GM19043 (cell line): ENCODE data around the gene WASF2.
"Not testable (repeated sequence)": the region's sequence is repeated elsewhere in the genome, so short reads cannot be mapped to it uniquely, and the experiment has no call there.

Experiments used
- ATAC-seq: cut with Tn5 transposase; IDR thresholded peaks from one replicate; pipeline ENCODE4 v1.9.1; 2021; ENCODE audit warnings: low read depth; ENCODE audit not compliant: unreplicated experiment

WASF2 gene, protein sequence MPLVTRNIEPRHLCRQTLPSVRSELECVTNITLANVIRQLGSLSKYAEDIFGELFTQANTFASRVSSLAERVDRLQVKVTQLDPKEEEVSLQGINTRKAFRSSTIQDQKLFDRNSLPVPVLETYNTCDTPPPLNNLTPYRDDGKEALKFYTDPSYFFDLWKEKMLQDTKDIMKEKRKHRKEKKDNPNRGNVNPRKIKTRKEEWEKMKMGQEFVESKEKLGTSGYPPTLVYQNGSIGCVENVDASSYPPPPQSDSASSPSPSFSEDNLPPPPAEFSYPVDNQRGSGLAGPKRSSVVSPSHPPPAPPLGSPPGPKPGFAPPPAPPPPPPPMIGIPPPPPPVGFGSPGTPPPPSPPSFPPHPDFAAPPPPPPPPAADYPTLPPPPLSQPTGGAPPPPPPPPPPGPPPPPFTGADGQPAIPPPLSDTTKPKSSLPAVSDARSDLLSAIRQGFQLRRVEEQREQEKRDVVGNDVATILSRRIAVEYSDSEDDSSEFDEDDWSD

DNA sequence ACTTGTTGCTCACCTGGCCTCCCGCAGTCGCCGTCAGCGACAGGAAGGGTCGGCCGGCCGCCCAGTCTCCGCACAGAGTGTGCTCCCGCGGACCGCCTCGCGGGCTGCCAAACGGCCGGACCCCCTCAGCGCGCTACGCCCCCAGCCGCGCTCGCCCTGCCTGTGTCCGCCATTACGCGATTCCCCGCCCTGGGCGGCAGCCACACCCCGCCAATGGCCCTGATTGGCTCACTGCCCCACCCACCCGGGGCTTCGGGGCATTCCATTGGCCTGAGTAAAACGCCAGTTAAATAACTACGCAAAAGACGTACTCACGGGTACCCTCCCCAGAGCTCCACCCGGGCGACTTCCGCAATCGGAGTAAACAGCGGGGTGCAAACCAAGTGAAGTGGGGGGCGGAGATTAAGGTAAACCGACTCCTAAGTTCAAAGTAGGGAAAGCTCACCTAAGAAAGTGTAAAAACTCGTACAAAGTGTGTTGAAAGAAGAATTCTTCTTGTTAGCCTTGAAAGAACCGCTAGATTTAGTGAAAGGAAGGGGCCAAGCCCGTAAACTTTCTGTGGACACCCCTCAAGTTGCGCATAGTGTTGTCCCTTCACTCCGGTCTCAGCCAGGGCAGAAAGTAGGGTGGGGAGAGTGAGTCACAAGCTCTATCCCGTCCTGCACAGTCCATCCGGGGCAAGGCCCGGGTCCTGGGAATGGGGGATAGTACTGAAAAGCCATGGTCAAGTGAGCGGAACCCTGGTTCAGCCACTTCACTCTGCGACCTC lies at the start of gene WASF2:
TSS of gene WASF2 (minus strand) at position 195 of the 769 bp plus-strand sequence. CDS start 61,277 bp downstream, outside the sequence.
- ATAC-seq, result peak; percentile 75

DNA sequence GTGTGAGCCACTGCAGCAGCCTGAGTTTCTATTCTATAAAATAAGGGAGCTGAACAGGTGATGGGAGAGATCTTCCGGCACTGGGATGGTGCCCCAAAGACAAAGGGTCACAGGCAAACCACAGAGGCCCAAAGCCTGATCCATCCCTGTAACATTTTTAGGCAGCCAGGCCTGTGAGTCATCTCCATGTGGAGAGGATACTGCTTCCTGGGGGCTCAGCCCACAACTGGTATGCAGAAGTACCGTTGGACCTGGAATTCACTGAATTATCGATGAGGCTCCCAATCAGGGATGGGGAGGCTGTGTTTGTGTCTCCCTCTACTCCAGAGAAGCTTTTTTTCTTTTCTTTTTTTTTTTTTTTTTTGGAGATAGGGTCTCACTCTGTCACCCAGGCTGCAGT lies 48.8 kb upstream of the WASF2 start:
- ATAC-seq, result no peak

DNA sequence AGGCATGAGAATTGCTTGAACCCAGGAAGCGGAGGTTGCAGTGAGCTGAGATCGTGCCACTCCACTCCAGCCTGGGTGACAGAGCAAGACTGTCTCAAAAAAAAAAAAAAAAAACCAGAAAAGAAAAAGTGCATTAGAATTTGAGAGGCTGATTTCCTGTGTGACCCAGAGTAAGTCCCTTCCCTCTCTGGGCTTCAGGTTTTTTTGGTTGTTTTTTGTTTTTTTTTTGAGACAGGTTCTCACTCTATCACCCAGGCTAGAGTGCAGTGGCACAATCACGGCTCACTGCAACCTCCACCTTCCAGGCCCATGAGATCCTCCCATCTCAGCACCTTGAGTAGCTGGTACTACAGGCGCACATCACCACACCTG lies 48.3 kb upstream of the WASF2 start:
- not testable (repeated sequence) for ATAC-seq

DNA sequence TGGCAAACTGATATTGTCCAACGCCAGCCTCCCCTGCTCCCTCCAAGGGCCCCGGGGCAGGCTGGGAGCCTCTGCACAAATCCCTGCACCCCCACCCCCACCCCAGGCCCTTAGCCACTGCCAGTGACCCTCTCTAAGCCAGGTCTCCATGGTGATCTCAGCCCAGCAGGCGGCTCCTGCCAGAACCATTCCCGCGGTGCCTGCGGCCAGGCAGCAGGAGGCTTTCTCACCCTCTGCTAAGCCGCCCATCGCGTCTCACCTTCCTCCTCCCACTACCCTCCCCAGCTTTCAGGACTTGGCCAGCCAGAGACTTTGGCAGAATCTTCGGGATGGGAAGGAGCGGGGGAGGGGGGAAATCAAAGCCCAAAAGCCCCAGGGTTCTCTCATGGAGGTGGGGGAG lies 46.8 kb upstream of the WASF2 start:
- ATAC-seq, result no peak

DNA sequence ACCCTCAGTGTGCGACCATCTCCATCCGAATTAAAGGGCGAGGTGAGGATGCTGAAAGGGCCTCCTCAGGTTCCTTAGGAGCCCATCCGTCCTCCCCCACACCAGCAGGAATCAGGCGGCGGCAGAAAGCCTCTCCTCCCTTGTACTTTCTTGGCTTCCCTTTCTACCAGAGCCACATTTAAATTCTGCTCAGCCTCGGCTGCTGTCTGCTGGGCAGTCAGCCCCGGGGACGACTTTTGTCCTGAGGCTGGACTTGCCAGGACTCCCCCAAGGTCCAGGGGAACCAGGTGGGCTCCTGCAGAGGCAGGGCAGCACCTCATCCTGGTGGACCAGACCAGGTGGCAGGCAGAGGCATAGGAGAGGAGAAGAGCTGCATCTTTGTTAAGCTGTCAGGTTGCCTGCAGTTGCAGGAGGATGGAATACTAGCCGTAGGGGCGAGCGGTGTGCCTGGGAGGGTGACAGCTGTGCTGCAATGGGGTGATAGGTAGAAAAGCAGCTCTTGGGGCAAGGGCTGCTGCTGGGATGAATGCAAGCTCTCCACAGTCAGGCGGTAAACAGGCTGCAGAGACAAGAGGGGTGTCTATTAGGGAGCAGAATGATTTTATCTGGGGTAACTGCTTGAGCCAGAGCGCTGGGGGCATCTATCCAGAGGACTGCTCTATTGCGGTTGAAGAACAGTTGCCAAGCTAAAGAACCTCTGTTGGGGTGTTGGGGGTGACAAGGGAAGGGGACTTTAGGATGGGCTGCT lies 46.2 kb upstream of the WASF2 start:
- ATAC-seq, result no peak

DNA sequence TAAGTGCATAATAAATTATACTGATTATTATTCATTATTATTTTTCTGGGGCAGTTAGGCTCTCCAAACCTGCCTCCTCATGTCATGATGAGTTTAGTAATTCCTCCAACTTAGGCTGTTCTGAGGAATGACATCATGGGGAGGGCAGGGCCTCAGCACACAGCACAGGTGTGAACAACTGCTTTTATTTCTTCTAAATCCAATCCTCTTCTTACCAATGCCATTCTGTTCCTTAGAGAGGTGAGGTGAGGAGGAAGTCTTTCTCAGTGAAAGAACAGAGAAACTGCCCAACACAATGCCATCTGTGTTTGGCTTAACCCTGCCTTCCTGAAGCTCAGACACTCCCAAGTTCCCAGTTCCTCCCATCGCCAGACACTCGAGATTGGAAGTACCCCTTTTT lies 45.4 kb upstream of the WASF2 start:
- no peak for ATAC-seq

DNA sequence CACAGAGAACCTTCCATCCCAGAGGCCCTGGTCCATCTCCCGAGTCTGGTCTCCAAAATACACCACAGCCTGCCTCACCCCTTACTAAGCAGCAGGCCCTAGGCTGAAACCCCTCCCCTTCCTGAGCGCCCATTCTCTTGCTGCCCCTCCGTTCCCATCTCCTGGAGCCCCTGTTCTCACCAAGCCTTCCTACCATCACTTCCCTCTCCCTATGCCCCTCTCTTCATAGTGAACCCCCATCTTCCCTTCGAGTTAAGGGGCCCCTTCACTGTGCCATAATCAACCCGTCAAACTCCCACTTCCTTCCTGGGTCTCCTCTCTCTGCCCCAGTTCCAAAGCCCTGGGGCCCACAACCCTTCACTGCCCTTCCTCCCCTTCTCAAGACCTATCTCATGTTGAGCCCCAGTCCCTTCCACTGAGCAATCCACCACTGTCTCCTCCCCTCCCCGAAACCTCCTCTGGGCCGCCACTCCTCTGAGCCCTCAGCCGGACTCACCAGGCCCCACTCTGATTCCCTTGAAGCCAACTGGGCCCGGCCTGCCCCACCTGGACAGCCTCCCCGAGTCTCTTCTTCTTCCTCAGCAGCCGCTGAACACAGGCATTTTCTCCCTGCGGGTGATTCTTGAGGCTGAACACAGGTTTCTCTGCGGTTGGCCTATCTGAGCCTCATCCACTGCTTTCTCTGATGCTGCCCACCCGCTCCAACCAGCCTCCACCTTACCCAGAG lies 42.2 kb upstream of the WASF2 start:
- no peak for ATAC-seq

DNA sequence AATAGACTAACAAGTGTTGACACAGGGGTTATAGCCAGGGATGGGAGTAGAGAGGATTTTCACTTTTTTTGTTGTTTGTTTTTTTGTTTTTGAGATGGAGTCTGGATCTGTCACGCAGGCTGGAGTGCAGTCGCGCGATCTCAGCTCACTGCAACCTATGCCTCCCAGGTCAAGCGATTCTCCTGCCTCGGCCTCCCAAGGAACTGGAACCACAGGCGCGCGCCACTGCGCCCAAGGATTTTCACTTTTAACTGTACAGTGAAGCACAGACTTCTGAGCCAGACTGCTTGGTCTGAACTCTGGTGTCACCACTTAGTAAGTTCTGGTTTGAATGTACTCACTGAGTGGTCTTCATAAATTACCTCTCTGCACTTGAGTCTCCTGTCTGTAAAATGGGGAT lies 40.2 kb upstream of the WASF2 start:
- no peak for ATAC-seq

DNA sequence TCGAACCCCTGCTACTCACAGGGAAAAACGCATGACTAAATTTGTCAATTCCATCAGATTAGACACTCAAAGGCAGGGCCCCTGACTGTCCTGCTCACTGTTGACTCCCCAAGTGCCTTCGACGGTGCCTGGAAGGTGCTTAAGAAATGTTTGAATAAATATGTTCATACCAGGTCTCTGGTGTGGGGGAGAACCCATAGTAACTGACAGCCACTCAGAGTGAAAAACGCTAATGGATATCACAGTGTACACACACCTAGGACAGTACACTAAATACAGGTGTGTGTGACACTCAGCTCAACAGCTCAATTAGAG lies 39.7 kb upstream of the WASF2 start:
- ATAC-seq, result no peak

DNA sequence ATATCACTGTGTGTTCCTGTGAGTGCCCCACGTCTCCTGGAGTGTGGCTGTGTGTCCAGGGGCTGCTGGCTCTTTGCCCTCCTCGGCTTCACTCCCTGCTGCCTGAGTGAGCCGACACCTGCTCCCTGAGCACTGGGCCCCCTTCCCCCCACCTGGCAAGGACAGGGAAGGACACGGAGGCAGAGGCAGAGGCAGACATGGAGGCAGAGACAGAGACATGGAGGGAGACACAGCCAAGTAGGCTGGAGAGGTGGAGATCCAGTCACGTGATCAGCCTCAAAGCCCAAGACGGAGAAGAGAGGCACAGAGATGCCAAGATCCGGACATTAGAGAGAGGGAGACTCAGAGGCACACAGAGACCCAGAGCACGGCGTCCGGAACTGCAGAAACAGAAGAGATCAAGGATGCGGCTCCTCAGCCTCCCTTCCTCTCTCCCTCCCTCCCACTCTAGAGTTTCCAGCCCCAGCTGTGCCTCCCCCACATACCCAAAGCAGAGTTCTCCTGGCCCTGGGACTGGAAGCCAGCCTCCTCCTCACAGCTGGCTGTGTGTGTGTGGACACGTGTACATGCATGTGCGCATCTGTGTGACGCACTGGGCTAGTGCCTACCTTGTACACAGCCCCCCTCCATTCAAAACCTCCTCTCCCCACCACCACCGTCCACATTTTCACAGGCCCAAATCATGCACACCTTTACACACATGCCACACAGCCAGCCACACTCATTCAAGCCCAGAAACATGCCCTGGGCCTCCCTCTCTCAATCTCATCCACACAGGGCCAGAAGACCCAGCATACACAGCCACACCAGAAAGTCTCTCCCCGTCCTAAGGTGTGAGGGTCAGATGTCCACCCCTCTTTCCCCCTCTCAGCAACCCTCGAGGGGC lies 39.1 kb upstream of the WASF2 start:
- no peak for ATAC-seq

DNA sequence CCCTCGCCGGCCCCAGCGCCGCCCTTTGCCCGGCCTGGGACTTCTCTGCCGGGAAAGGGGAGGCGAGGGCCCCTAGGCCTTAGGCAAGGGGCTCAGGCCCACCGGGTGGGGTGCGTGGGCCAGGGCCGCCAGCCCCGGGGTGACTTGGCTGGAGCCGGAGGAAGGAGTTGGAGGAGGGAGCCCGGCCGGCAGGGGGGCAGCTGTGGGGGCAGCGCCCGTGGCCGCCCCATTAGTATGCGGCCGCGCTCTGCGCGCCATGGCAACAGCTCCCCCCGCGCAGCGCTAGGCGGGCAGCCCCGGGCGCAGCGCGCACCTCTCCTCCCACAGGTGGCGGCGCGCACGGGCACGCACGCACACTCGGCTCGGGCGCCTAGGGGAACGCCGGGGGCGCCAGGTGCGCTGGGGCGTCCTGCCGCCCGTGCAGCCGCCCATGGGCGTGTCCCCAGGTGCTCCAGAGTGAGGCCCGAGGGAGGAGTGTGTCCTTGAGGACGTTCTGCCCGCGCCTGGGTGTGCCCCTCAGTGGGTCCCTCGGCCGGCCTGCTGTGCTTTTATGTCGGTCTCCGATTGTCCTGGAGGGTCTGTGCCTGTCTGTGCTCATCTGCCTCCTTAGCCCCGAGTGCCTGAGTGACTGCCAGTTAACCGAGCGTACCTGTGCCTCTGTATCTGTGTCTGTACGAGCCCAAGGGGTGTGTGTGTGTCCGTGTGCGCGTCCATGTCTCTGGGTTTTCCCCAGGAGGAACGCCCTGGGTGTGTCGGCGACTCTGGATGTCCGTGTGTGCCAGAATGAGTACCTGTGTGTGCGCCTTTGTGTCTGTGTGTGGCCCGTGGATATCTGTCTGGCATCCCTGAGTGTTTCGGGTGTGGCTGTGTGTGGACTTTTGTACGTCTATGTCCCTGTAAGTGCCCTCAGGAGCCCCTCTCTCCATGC lies 38.2 kb upstream of the WASF2 start:
- ATAC-seq, result no peak

DNA sequence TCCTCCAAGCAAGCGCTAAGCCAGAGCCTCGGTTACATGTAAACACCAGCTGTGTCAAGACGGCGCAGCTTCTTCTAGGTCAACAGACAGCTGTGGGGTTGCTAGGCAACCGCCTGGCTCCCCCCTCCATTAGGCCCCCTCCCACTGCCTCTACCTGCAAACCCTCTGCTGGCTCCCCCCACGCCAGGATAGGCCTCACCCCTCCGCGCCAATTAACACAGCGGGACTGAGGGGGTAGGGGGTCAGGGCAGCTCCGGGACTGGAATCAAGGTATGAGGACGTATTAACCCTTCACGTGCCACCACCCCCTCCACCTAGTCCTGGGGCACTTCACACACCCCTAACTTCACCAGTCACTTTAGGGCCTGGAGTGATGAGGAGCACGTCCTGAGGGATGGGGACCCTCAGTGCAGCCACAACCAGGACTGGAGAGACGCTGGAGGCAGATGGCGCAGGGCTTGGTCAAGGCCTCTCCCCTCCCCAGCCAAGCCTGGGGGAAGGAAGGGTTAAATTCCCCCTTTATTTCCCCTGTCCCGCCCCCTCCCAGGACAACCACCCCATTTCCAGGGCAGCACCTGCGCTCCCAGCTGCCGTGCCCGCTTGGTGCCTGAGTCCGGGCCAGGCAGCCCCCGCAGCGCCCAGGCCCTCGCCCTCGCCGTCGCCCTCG lies 37.4 kb upstream of the WASF2 start:
- no peak for ATAC-seq

DNA sequence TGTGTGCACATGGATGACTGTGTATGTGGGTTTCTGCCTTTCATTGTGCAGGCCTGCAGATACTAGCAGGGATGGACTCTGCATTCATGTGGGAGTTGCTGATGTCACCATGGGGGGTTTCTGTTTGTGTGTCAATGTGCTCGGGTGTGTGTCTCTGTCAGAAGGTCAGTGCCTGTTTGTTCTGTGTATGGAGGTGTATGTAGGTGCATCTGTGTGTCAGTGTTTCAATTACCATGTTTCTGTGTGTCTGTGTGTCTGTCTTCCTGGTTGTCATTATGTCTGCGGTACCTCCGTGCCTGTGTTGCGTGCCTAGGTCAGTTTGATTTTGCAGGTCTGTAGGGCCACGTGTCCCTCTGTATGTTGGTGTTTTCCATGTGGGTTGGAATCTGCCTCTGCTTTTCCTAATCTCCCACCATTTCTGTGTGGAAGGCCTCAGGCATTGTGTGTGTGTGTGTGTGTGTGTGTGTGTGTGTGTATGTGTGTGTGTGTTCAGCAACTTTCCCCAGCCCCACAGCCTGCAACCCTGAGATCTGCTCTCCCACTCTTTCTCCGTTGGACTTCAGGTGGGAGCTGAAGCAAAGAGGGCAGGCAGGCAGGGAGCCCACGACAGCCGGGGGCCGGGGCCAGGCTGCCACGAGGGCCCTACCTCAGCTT lies 36.7 kb upstream of the WASF2 start:
- no peak for ATAC-seq

DNA sequence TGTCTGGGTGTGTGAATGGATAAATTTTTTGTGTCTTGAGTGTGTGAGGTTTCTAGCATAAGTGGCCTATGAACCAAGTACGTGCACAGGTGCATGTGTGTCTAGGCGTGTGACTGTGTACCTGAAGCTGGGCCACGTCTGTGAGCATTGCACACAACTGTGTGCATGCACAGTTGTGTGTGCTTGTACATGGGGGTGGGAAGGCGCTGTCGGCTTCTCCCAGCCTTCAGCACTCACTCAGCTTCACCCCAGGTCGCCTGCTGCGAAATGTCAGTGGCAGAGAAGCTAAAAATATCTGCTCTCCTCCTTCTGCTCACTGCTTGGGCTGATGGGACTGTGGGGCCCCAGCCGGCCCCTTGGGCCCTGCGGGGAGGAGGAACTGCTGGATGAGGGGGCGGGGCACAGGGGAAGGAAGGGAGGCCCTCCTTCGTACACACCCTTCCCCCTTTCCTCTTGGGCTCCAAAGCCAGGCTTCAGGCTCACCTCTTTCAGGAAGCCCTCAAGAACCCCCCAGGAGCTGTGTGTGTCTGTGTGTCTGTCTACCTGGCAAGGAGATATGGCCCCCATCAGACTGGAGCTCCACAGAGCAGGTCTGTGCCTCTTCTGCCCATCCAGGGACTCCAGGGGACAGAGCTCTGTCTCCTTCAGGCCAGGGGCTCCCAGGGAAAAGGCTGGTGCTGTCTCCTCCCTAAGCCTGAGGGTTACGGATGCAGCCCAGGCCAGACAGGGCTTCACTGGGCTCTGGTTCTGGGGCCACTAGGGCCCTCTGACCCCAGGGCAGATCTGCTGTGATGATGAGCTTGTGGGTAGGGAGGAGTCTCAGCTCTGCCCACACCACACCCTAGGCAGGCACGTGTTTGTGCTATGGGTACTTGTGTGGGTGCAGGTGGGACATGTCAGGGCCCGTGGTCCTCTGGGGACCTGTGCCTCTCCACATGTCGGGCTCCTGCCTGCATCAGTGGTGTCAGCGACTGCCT lies 35.6 kb upstream of the WASF2 start:
- no peak for ATAC-seq

DNA sequence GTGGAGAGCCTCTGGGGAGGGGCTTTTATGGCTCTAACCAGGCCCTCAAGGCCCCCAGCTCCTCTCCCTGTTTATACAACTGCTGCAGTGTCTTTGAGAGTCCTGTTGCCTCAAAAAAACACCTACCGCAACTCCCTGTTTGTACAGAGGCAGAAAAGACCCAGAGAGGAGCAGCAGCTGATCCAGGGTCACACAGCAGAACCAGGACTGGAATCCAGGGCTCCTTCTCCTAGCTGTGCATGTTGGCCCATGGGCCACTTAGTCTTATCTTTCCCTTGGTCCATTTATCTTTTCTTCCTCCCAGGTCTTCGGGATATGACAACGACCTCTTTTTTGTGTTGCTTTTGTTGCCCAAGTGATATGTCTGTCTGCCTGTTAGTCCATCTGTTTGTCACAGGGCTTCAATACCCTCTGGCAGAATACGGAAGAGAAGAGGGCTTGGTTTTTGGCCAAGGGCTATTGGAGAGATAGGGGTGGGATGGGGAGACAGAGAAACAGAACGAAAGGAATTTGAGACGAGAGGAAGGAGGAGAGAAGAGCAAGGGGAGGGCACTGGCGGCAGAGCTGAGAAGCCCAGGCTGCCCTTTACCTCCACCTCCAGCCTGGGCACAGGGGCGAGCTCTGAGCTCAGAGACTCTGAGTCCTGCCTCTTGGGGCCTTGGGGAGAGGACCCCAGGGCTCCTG lies 33.5 kb upstream of the WASF2 start:
- ATAC-seq, result no peak
